SK-N-SH (cell line): Measurements from ENCODE around the gene PKD2L1.

Experiments used
- CTCF ChIP-seq: fragments of 200-600 bp; sonication (generic); IDR thresholded peaks from 2 replicates; pipeline ENCODE4 v1.6.1; 2017; ENCODE audit warnings: antibody characterized with exemption, mild to moderate bottlenecking, moderate library complexity
- NFIC ChIP-seq: IDR thresholded peaks from 2 replicates; pipeline ENCODE4 v1.4.0; 2012; ENCODE audit warnings: borderline replicate concordance
- TAF1 ChIP-seq: IDR thresholded peaks from 2 replicates; pipeline ENCODE4 v1.6.1; 2012; ENCODE audit warnings: low read depth, mild to moderate bottlenecking, low read length, moderate library complexity, borderline replicate concordance
- TF ChIP-seq, protein P1 (sequence below): fragments of 150-350 bp; IDR thresholded peaks from 2 replicates; pipeline ENCODE4 v1.6.1; 2016; ENCODE audit warnings: mild to moderate bottlenecking, low read depth, low read length

DNA sequence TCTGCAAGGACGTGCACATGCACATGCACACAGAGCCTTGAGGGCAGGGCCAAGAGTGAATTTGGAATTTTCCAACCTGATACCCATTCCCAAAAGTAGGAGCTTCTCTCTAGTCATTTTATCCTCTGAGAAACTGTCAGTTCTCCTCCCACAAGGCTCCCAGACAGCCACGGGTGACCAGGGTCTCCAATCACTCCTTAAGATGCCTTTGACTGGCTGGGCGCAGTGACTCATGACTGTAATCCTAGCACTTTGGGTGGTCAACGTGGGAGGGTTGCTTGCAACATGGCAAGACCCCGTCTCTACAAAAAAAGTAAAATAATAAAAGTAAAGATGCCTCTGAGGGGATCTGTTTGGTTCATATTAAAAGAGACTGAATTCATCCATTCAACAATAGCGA, 30.2 kb upstream of the PKD2L1 start:
- TF ChIP-seq, protein P1, sequence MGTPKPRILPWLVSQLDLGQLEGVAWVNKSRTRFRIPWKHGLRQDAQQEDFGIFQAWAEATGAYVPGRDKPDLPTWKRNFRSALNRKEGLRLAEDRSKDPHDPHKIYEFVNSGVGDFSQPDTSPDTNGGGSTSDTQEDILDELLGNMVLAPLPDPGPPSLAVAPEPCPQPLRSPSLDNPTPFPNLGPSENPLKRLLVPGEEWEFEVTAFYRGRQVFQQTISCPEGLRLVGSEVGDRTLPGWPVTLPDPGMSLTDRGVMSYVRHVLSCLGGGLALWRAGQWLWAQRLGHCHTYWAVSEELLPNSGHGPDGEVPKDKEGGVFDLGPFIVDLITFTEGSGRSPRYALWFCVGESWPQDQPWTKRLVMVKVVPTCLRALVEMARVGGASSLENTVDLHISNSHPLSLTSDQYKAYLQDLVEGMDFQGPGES, result no peak
- no peak for TF ChIP-seq NFIC
- TF ChIP-seq CTCF, result no peak
- TF ChIP-seq TAF1, result no peak
